H9 (cell line): Measurements from ENCODE around the gene MALSU1. TPM values are rescaled to one million over a fixed set of nuclear protein-coding genes. Genes with fewer than 3 reads are reported as not detected.

Experiments used
- DNase-seq: peaks from one replicate; pipeline ENCODE4 v3.0.0-alpha.2; 2017
- H2AFZ ChIP-seq: one replicate; pipeline ENCODE4 v1.6.1; 2013; ENCODE audit warnings: mild to moderate bottlenecking, low read length, control low read depth, moderate library complexity
- H2AK5ac ChIP-seq: 2 replicates; pipeline ENCODE4 v1.6.1; 2013; ENCODE audit warnings: low read length, control low read depth, mixed read lengths; ENCODE audit not compliant: insufficient read length
- H2BK120ac ChIP-seq: one replicate; pipeline ENCODE4 v1.6.1; 2013; ENCODE audit warnings: low read depth, mild to moderate bottlenecking, low read length, control low read depth, inconsistent platforms; ENCODE audit not compliant: poor library complexity, severe bottlenecking
- H2BK12ac ChIP-seq: 2 replicates; pipeline ENCODE4 v1.6.1; 2013; ENCODE audit warnings: low read length, control low read depth, mixed read lengths, low read depth; ENCODE audit not compliant: insufficient read length
- H2BK15ac ChIP-seq: 2 replicates; pipeline ENCODE4 v1.6.1; 2013; ENCODE audit warnings: low read depth, low read length, control low read depth
- H2BK20ac ChIP-seq: one replicate; pipeline ENCODE4 v1.6.1; 2013; ENCODE audit warnings: low read depth, mild to moderate bottlenecking, low read length, control low read depth, inconsistent platforms; ENCODE audit not compliant: poor library complexity, severe bottlenecking
- H2BK5ac ChIP-seq: 2 replicates; pipeline ENCODE4 v1.6.1; 2013; ENCODE audit warnings: low read length, control low read depth, mixed read lengths; ENCODE audit not compliant: insufficient read length
- H3K14ac ChIP-seq: 2 replicates; pipeline ENCODE4 v1.6.1; 2013; ENCODE audit warnings: low read length, control low read depth; ENCODE audit not compliant: insufficient read depth
- H3K18ac ChIP-seq: 2 replicates; pipeline ENCODE4 v1.6.1; 2013; ENCODE audit warnings: low read depth, mild to moderate bottlenecking, mixed read lengths, low read length, control low read depth; ENCODE audit not compliant: insufficient read length
- H3K23ac ChIP-seq: 2 replicates; pipeline ENCODE4 v1.6.1; 2013; ENCODE audit warnings: low read length, control low read depth, mixed read lengths, low read depth; ENCODE audit not compliant: insufficient read length
- H3K23me2 ChIP-seq: 2 replicates; pipeline ENCODE4 v1.6.1; 2013; ENCODE audit warnings: low read depth, mild to moderate bottlenecking, mixed read lengths, low read length, control low read depth; ENCODE audit not compliant: insufficient read length, poor library complexity, severe bottlenecking
- H3K27ac ChIP-seq: 2 replicates; pipeline ENCODE4 v1.5.1; 2013; ENCODE audit warnings: low read length, control low read depth, mixed read lengths, low read depth; ENCODE audit not compliant: insufficient read length
- H3K27me3 ChIP-seq: 2 replicates; pipeline ENCODE4 v1.6.1; 2013; ENCODE audit warnings: low read length, control low read depth, inconsistent platforms; ENCODE audit not compliant: insufficient read depth
- H3K4ac ChIP-seq: 2 replicates; pipeline ENCODE4 v1.6.1; 2013; ENCODE audit warnings: low read depth, mild to moderate bottlenecking, control low read depth, inconsistent platforms, low read length, moderate library complexity
- H3K4me1 ChIP-seq: 2 replicates; pipeline ENCODE4 v1.6.1; 2013; ENCODE audit warnings: low read length, control low read depth, inconsistent platforms; ENCODE audit not compliant: insufficient read depth
- H3K4me2 ChIP-seq: 2 replicates; pipeline ENCODE4 v1.6.1; 2013; ENCODE audit warnings: low read length, control low read depth, mixed read lengths; ENCODE audit not compliant: insufficient read length, insufficient read depth
- H3K56ac ChIP-seq: 2 replicates; pipeline ENCODE4 v1.6.1; 2013; ENCODE audit warnings: low read depth, mild to moderate bottlenecking, mixed read lengths, low read length, control low read depth; ENCODE audit not compliant: insufficient read length
- H3K79me1 ChIP-seq: 2 replicates; pipeline ENCODE4 v1.6.1; 2013; ENCODE audit warnings: low read depth, mild to moderate bottlenecking, moderate library complexity, low read length, control low read depth, inconsistent platforms; ENCODE audit not compliant: insufficient read depth, poor library complexity, severe bottlenecking
- H3K79me2 ChIP-seq: 2 replicates; pipeline ENCODE4 v1.6.1; 2013; ENCODE audit warnings: low read length, control low read depth, inconsistent platforms; ENCODE audit not compliant: insufficient read depth
- H3K9ac ChIP-seq: 2 replicates; pipeline ENCODE4 v1.6.1; 2013; ENCODE audit warnings: low read length, control low read depth, mixed read lengths; ENCODE audit not compliant: insufficient read length; ENCODE audit errors: extremely low read depth
- H3K9me3 ChIP-seq: one replicate; pipeline ENCODE4 v1.6.1; 2013; ENCODE audit warnings: low read depth, low read length, inconsistent platforms; ENCODE audit not compliant: control insufficient read depth
- H3T11ph ChIP-seq: one replicate; pipeline ENCODE4 v1.6.1; 2013; ENCODE audit warnings: mild to moderate bottlenecking, low read length, control low read depth, inconsistent platforms
- H4K20me1 ChIP-seq: one replicate; pipeline ENCODE4 v1.6.1; 2013; ENCODE audit not compliant: control insufficient read depth, insufficient read length, insufficient read depth
- H4K5ac ChIP-seq: 2 replicates; pipeline ENCODE4 v1.6.1; 2013; ENCODE audit warnings: low read depth, mild to moderate bottlenecking, mixed read lengths, low read length, control low read depth; ENCODE audit not compliant: insufficient read length
- H4K8ac ChIP-seq: replicated peaks from 2 replicates; pipeline ENCODE4 v1.6.1; 2013; ENCODE audit warnings: low read length, control low read depth, mixed read lengths, low read depth; ENCODE audit not compliant: insufficient read length
- H4K91ac ChIP-seq: 2 replicates; pipeline ENCODE4 v1.6.1; 2013; ENCODE audit warnings: low read depth, mild to moderate bottlenecking, moderate library complexity, mixed read lengths, low read length, control low read depth; ENCODE audit not compliant: insufficient read length
- H3K27ac Mint-ChIP-seq, 3 experiments: 2 replicates in 2 of 3; 3 replicates in 1 of 3; pipeline ENCODE4 v1.8.0; 2020 to 2021; ENCODE audit warnings: mixed read lengths in 3 of 3, mild to moderate bottlenecking in 1 of 3, moderate library complexity in 1 of 3
- H3K27me3 Mint-ChIP-seq: 2 replicates; pipeline ENCODE4 v1.8.0; 2021; ENCODE audit warnings: low read depth, mild to moderate bottlenecking, moderate library complexity, mixed read lengths
- H3K36me3 Mint-ChIP-seq, 3 experiments: 2 replicates in 2 of 3; 3 replicates in 1 of 3; pipeline ENCODE4 v1.8.0; 2020 to 2021; ENCODE audit warnings: low read depth in 3 of 3, mixed read lengths in 3 of 3; ENCODE audit not compliant: insufficient read depth in 1 of 3
- H3K4me1 Mint-ChIP-seq, 2 experiments: 2 replicates each; pipeline ENCODE4 v1.8.0; 2020; ENCODE audit warnings: mixed read lengths in 2 of 2
- H3K4me3 Mint-ChIP-seq, 2 experiments: 2 replicates in 1 of 2; 3 replicates in 1 of 2; pipeline ENCODE4 v1.8.0; 2020 to 2021; ENCODE audit warnings: mild to moderate bottlenecking in 2 of 2, mixed read lengths in 2 of 2, moderate library complexity in 1 of 2
- H3K9me3 Mint-ChIP-seq, 2 experiments: 2 replicates in 1 of 2; 3 replicates in 1 of 2; pipeline ENCODE4 v1.8.0; 2020; ENCODE audit warnings: mild to moderate bottlenecking in 2 of 2, mixed read lengths in 2 of 2, moderate library complexity in 1 of 2
- WGBS: extraction: QIAGEN DNeasy Blood & Tissue Kit; methylation state at CpG from one replicate; pipeline ENCODE4 v1.1.7; 2013; ENCODE audit warnings: missing lambda C conversion rate, low lambda C conversion rate, mixed read lengths; ENCODE audit not compliant: insufficient read length; ENCODE audit errors: extremely low coverage; 5-methylcytosine and 5-hydroxymethylcytosine counted together
- total RNA-seq: library from RNA; stranded (reverse); gene quantifications from 2 replicates; pipeline ENCODE4 v1.2.1, GENCODE V29; 2021
- TF ChIP-seq, protein P1 (sequence below): fragments of 200-600 bp; sonication (generic); conservative IDR thresholded peaks from 3 replicates; pipeline ENCODE4 v1.8.0; 2021; ENCODE audit warnings: antibody characterized with exemption, mild to moderate bottlenecking

MALSU1 gene
- total RNA-seq, 1 experiment from 2014 or later: 83.4 TPM

DNA sequence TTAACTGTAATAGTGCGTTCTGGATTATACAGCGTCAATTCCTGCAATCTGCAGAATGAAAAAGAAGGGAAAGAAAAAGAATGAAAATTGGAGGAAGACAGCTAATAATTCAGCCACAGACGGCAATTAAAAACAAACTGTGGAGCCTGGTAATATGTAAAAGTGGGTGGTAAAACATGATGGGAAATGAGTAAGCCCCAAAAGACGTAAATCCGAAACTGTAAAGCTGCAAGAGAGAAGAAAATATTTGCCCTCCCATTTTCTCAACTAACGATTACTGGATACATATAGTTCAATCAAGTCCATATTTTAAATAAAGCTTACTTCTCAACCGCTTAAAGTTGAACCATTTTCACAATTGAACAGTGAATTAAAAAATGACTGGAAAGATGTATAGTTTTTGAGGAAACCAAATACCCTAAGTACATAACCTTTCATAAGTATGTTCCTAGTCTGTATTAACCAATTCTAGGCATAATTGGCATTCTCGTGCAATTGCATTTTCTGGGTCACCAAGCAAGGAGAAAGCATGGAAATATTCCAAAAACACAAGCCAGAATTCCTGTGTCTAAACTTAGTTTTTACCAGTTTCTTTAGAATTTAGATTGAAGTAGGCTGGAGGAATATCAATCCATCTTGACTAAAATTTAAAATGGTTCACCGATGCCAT is 44.8 kb downstream of the MALSU1 start:
- H3K27me3 ChIP-seq: no peaks in the 10 kb centered on the region
- H4K91ac ChIP-seq: no peak overlapping the region
- H2BK20ac ChIP-seq: no peak overlapping the region
- no peak overlapping the region for H3T11ph ChIP-seq
- no peak overlapping the region for H4K8ac ChIP-seq
- Mint-ChIP-seq H3K4me1 (peaks cover 0 to 6% of the 10 kb centered on the region in 2 experiments; a peak in 2 of 4 replicates), H3K27me3 (no peaks in the 10 kb centered on the region), H3K36me3 (peaks cover 59 to 96% (median 95%) of the 10 kb centered on the region in 3 experiments; a peak in 6 of 7 replicates), H3K27ac (no peak overlapping the region), H3K9me3 (no peaks in the 10 kb centered on the region), H3K4me3 (no peak overlapping the region)
- no peaks in the 10 kb centered on the region for H3K4me1 ChIP-seq
- no peak overlapping the region for H2AFZ ChIP-seq
- no peak overlapping the region for H2BK12ac ChIP-seq
- no peak overlapping the region for H3K9ac ChIP-seq
- no peaks in the 10 kb centered on the region for H3K79me2 ChIP-seq
- no peak overlapping the region for H3K23ac ChIP-seq
- no peaks in the 10 kb centered on the region for H3K23me2 ChIP-seq
- no peak overlapping the region for H2BK15ac ChIP-seq
- no peak overlapping the region for H3K18ac ChIP-seq
- H2AK5ac ChIP-seq: no peak overlapping the region
- TF ChIP-seq, protein P1, sequence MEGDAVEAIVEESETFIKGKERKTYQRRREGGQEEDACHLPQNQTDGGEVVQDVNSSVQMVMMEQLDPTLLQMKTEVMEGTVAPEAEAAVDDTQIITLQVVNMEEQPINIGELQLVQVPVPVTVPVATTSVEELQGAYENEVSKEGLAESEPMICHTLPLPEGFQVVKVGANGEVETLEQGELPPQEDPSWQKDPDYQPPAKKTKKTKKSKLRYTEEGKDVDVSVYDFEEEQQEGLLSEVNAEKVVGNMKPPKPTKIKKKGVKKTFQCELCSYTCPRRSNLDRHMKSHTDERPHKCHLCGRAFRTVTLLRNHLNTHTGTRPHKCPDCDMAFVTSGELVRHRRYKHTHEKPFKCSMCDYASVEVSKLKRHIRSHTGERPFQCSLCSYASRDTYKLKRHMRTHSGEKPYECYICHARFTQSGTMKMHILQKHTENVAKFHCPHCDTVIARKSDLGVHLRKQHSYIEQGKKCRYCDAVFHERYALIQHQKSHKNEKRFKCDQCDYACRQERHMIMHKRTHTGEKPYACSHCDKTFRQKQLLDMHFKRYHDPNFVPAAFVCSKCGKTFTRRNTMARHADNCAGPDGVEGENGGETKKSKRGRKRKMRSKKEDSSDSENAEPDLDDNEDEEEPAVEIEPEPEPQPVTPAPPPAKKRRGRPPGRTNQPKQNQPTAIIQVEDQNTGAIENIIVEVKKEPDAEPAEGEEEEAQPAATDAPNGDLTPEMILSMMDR: no peak
- no peak for DNase-seq
- H3K14ac ChIP-seq: no peak overlapping the region
- no peak overlapping the region for H4K5ac ChIP-seq
- H3K56ac ChIP-seq: no peak overlapping the region
- no peaks in the 10 kb centered on the region for H3K79me1 ChIP-seq
- no peak overlapping the region for H2BK120ac ChIP-seq
- H3K4me2 ChIP-seq: no peak overlapping the region
- H3K9me3 ChIP-seq: no peaks in the 10 kb centered on the region
- no CpG with 5 or more reads among the region's 9 CpGs for WGBS
- no peaks in the 10 kb centered on the region for H4K20me1 ChIP-seq
- H3K27ac ChIP-seq: no peak overlapping the region
- H2BK5ac ChIP-seq: no peak overlapping the region
- no peak overlapping the region for H3K4ac ChIP-seq
